Activated naive CD4-positive, alpha-beta T cell (primary cell): ENCODE measurements around the gene KLK2.

ENCODE experiments used
- DNase-seq, 4 experiments: peaks; one replicate each; lab custom pipeline; 2025; lab: John Stamatoyannopoulos, UW

KLK2 gene

GRCh38 chr19:50924586-50924985 is 51.3 kb downstream of the KLK2 start:
- no peak for DNase-seq

DNA sequence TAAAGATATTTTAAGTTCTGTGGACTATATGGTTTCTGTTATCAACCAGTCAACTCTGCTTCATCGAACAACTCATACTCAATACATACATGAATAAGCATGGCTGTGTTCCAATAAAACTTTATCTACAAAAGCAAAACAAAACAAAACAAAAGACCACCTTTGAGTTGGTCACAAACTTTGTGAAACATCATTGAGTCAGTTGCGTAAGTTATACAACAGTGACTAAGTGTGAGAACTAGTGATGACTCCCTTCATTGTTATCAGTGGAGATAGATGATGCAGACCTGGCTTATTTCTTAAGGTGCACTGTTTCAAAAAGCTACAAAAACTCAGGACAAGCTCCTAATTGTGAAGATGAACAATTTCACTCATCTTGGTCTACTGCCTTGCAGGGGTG is 52.5 kb downstream of the KLK2 start:
- DNase-seq: no peak

DNA sequence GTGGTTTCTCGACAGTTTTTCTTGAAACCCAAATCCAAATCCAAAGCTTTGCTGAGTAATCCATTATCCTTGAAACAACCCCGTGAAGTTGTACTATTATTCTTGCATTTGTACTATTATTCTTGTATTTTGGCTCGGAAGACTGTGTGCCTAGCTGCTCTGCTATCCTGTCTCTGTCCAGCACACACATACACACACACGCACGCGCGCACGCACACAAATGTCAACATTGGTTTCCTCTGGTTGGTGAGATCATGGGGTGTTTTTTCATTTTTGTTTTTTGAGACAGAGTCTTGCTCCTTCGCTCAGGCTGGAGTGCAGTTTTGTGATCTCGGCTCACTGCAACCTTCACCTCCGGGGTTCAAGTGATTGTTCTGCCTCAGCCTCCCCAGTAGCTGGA is 52.9 kb downstream of the KLK2 start:
- DNase-seq: no peak

GRCh38 chr19:50928831-50929230 is 55.6 kb downstream of the KLK2 start:
- DNase-seq: no peak
